ENCODE data around the gene COX5A. TPM values are rescaled to one million over a fixed set of nuclear protein-coding genes. Genes with fewer than 3 reads are reported as not detected.

Gene COX5A
- total and polyA plus RNA-seq, 2 of the 4 experiments (the other 2 are of a cell fraction) = 39.8 to 141 TPM

DNA sequence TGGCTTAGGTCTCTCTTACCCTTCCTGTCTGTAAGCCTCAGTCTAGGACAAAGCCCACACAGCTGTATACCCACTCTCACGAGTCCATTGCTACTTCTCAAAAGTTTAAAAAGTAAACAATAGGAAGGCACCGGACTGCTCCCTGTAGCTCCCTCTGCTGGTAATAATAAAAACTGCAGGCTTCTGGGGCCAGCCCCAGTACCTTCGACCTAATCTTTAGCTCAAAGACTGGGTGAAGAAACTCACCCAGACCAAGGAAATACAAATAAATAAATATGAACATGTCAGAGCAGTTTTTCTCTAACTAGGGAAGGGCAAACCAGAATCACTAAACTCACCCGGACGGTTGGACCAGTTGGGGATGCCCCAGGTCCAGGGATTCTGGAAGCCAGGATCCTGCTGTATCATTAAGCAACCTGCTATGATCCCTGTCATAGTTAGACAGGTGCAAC lies 36.2 kb downstream of the COX5A start:
- Histone ChIP-seq H3K27ac (ENCODE audit: insufficient read depth, low read length) (no peak overlapping the region), H2BK20ac (ENCODE audit: low read depth, low read length) (no peak overlapping the region), H3K23ac (ENCODE audit: low read depth, low read length) (no peak overlapping the region), H3K9ac (ENCODE audit: low read depth, low read length) (no peak overlapping the region), H3K36me3 (ENCODE audit: control insufficient read depth, insufficient read depth, low read length) (peaks cover 53% of the 10 kb centered on the region), H3K9me3 (ENCODE audit: control insufficient read depth, insufficient read depth, low read length) (no peaks in the 10 kb centered on the region), H4K5ac (ENCODE audit: low read depth, low read length) (no peak overlapping the region), H3K9me1 (ENCODE audit: insufficient read depth, low read length) (0 out of 2 replicates have a peak, but pooled peaks cover 3% of the 10 kb centered on the region), H3K4me1 (ENCODE audit: control insufficient read depth, insufficient read depth, low read length) (peaks cover 10% of the 10 kb centered on the region), H3K4me3 (ENCODE audit: insufficient read depth, low read depth, low read length) (no peak overlapping the region), H2BK120ac (ENCODE audit: low read depth, low read length) (no peak overlapping the region), H3K4ac (ENCODE audit: low read depth, low read length) (no peak overlapping the region), H3K27me3 (ENCODE audit: control insufficient read depth, insufficient read depth, low read length) (no peaks in the 10 kb centered on the region), H4K91ac (ENCODE audit: insufficient read depth, low read depth, low read length) (no peak overlapping the region), H3K79me1 (ENCODE audit: low read depth in 1 of 2, low read length in 2 of 2) (peaks cover 36 to 67% of the 10 kb centered on the region in 2 experiments), H3K56ac (ENCODE audit: extremely low read depth, insufficient read depth, low read length) (no peak overlapping the region), H4K8ac (ENCODE audit: low read depth in 2 of 2, low read length in 2 of 2) (peak overlapping the region in 1 of 2 experiments; percentile 85; a peak in 2 of 4 replicates), H4K20me1 (ENCODE audit: insufficient read depth, low read length) (peaks cover 13% of the 10 kb centered on the region), H3K4me2 (ENCODE audit: low read depth, low read length) (no peak overlapping the region), H2AK9ac (replicated peaks; ENCODE audit: low read depth, low read length, poor library complexity) (peak overlapping the region; percentile 73), H2BK5ac (ENCODE audit: low read depth, low read length, poor library complexity, severe bottlenecking) (no peak overlapping the region), H2AFZ (replicated peaks; ENCODE audit: low read length, poor library complexity) (no peak overlapping the region), H3K18ac (ENCODE audit: low read depth, low read length) (no peak overlapping the region), H3K14ac (replicated peaks; ENCODE audit: low read depth, low read length) (peak overlapping the region; percentile 27; the same call in 1 of the 2 replicates), H2AK5ac (ENCODE audit: low read depth, low read length) (peak overlapping the region; percentile 55; the same call in 1 of the 2 replicates), H2BK15ac (ENCODE audit: low read depth, low read length) (no peak overlapping the region)
- BruUV-seq (replicated peaks) = no TSS peak
- POLR2A ChIA-PET (ENCODE audit: unreplicated experiment) = no interaction called here
- in situ Hi-C loops (cut with MboI; ENCODE audit: low sequenced_read_pairs) = no loop called here
- dilution Hi-C loops (cut with HindIII; ENCODE audit: low sequenced_read_pairs, unreplicated experiment) = no loop called here
- ATAC-seq (ENCODE audit: low read depth) = peak; percentile 59
- WGBS, 2 experiments (ENCODE audit: extremely low coverage in 2 of 2, insufficient read length in 1 of 2) = no CpG with 5 or more reads among the region's 5 CpGs
- TF ChIP-seq RCOR1 (IDR thresholded peaks at IDR 0.05; ENCODE audit: insufficient replicate concordance, low read length) (no peak), SMC3 (IDR thresholded peaks at IDR 0.05; ENCODE audit: low read depth, low read length) (peak; percentile 68), FOS (IDR thresholded peaks at IDR 0.05; ENCODE audit: low read depth, low read length) (no peak), CTCF (conservative IDR thresholded peaks at IDR 0.05; ENCODE audit: low read depth, low read length) (peak; percentile 77), RAD21 (IDR thresholded peaks at IDR 0.05; ENCODE audit: low read length) (peak; percentile 59)
- CTCF ChIA-PET = interaction anchor here (0.6 to 1.7 kb wide), 16 partner anchors 8 to 238 kb away, joined by 3 to 7 read pairs (median 3); partner anchors contain the start of genes COX5A, MPI and ULK3
- intact Hi-C loops (cut with micrococcal nuclease) = loop anchor here (1.0 to 2.0 kb wide), 3 partner anchors 49 to 303 kb away; no protein-coding TSS in a partner anchor
- DNase-seq = peak; percentile 46
